Caco-2 (cell line): ENCODE results near the gene CLRN3. TPM values are rescaled to one million over a fixed set of nuclear protein-coding genes. Genes with fewer than 3 reads are reported as not detected.

Experiments
- BruUV-seq: library from RNA; stranded (reverse); fragments of 400-500 nt; replicated peaks from 2 replicates; lab custom pipeline; 2021; lab: Mats Ljungman, UMichigan
- CTCF ChIA-PET: fragments of 300-600 bp; sonication (Branson Sonifier 250); formaldehyde crosslinking; loops from one replicate; lab custom pipeline; 2022; ENCODE audit warnings: antibody characterized with exemption; lab: Charles Lee
- POLR2A ChIA-PET: fragments of 300-600 bp; sonication (Branson Sonifier 250); formaldehyde crosslinking; loops from one replicate; lab custom pipeline; 2022; ENCODE audit warnings: antibody characterized with exemption; lab: Charles Lee
- DNase-seq, 2 experiments: peaks; one replicate each; pipeline versions ENCODE4 v3.0.0 to v3.0.0-alpha.2; 2020 to 2022
- H3K27me3 ChIP-seq: replicated peaks from 2 replicates; pipeline ENCODE4 v1.6.0; 2011; ENCODE audit warnings: low read length; ENCODE audit not compliant: control insufficient read depth, insufficient read depth
- H3K36me3 ChIP-seq: 2 replicates; pipeline ENCODE4 v1.5.1; 2011; ENCODE audit warnings: low read length; ENCODE audit not compliant: control insufficient read depth, insufficient read depth
- H3K4me1 ChIP-seq: fragments of 250-450 bp; sonication (Bioruptor Pico); 2 replicates; pipeline ENCODE4 v1.5.1; 2020; ENCODE audit warnings: mild to moderate bottlenecking
- H3K4me3 ChIP-seq: 2 replicates; pipeline ENCODE4 v1.5.1; 2011; ENCODE audit warnings: low read depth, mild to moderate bottlenecking, control low read depth, low read length
- H3K9me3 ChIP-seq: fragments of 250-450 bp; sonication (Bioruptor Pico); 2 replicates; pipeline ENCODE4 v1.5.1; 2020; ENCODE audit warnings: mild to moderate bottlenecking, moderate library complexity
- H3K27ac Mint-ChIP-seq: one replicate; pipeline ENCODE4 v1.8.0; 2022; ENCODE audit warnings: mixed read lengths; ENCODE audit not compliant: unreplicated experiment
- H3K27me3 Mint-ChIP-seq: one replicate; pipeline ENCODE4 v1.8.0; 2022; ENCODE audit warnings: mixed read lengths; ENCODE audit not compliant: insufficient read depth, unreplicated experiment
- H3K36me3 Mint-ChIP-seq: one replicate; pipeline ENCODE4 v1.8.0; 2022; ENCODE audit warnings: mild to moderate bottlenecking, mixed read lengths; ENCODE audit not compliant: insufficient read depth, unreplicated experiment
- H3K4me1 Mint-ChIP-seq: one replicate; pipeline ENCODE4 v1.8.0; 2022; ENCODE audit warnings: low read depth, mixed read lengths; ENCODE audit not compliant: unreplicated experiment
- H3K4me3 Mint-ChIP-seq: one replicate; pipeline ENCODE4 v1.8.0; 2022; ENCODE audit warnings: mild to moderate bottlenecking, moderate library complexity, mixed read lengths; ENCODE audit not compliant: unreplicated experiment
- H3K9me3 Mint-ChIP-seq: one replicate; pipeline ENCODE4 v1.8.0; 2022; ENCODE audit warnings: mixed read lengths; ENCODE audit not compliant: unreplicated experiment
- intact Hi-C: fragments of 100-400 bp; cut with micrococcal nuclease; formaldehyde crosslinking; loops from one replicate; pipeline ENCODE4 v1.10.0; 2022; ENCODE audit not compliant: unreplicated experiment
- total RNA-seq: library from RNA; stranded (reverse); gene quantifications from 2 replicates; pipeline ENCODE4 v1.2.3, GENCODE V29; 2022
- TF ChIP-seq, protein P1 (sequence below), 2 experiments: fragments of 200-600 bp in 1 of 2; IDR thresholded peaks; 1 replicate in 1 of 2; 2 replicates in 1 of 2; pipeline versions ENCODE4 v1.5.1 to v1.8.0; 2011 to 2022; ENCODE audit warnings: antibody characterized with exemption in 1 of 2, control low read depth in 1 of 2, inconsistent platforms in 1 of 2, low read depth in 1 of 2, low read length in 1 of 2, mild to moderate bottlenecking in 1 of 2, moderate library complexity in 1 of 2; ENCODE audit not compliant: insufficient read depth in 1 of 2, severe bottlenecking in 1 of 2, unreplicated experiment in 1 of 2

The CLRN3 gene
- total RNA-seq, 1 experiment from 2014 or later: 1.1 TPM

DNA sequence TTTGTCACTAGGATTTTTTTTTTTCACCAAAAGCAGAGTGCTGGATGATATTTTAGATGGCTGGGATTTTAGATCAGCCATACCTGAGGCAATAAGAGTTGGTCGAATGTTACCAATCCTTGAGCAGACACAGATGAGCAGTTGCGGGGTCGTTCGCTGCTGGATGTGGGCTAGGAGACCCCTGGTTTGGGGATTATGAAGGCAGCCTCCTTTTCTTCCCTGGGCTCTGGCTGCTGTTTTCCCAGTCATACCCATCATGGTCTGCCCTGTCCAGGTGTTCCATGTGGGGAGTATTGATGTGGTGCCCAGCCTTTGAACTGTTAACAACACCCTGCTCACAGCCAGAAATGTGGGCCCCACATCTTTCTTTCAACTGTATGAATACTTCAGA, 19.1 kb upstream of the CLRN3 start:
- no peaks in the 10 kb centered on the region for H3K9me3 ChIP-seq
- no peak overlapping the region for H3K27ac Mint-ChIP-seq
- H3K36me3 ChIP-seq: no peaks in the 10 kb centered on the region
- intact Hi-C loops: no loop called here
- no TSS peak for BruUV-seq
- no peaks in the 10 kb centered on the region for H3K27me3 Mint-ChIP-seq
- CTCF ChIA-PET: interaction anchor here (0.9 kb wide), 1 partner anchor 157 kb away, joined by 3 read pairs; no protein-coding TSS in a partner anchor
- no peak overlapping the region for H3K4me3 ChIP-seq
- TF ChIP-seq, protein P1, sequence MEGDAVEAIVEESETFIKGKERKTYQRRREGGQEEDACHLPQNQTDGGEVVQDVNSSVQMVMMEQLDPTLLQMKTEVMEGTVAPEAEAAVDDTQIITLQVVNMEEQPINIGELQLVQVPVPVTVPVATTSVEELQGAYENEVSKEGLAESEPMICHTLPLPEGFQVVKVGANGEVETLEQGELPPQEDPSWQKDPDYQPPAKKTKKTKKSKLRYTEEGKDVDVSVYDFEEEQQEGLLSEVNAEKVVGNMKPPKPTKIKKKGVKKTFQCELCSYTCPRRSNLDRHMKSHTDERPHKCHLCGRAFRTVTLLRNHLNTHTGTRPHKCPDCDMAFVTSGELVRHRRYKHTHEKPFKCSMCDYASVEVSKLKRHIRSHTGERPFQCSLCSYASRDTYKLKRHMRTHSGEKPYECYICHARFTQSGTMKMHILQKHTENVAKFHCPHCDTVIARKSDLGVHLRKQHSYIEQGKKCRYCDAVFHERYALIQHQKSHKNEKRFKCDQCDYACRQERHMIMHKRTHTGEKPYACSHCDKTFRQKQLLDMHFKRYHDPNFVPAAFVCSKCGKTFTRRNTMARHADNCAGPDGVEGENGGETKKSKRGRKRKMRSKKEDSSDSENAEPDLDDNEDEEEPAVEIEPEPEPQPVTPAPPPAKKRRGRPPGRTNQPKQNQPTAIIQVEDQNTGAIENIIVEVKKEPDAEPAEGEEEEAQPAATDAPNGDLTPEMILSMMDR (IDR thresholded peaks at IDR 0.05; ENCODE audit: insufficient read depth in 1 of 2, low read depth in 1 of 2, low read length in 1 of 2, severe bottlenecking in 1 of 2, unreplicated experiment in 1 of 2): no peak
- DNase-seq: no peak
- H3K4me3 Mint-ChIP-seq: no peak overlapping the region
- H3K36me3 Mint-ChIP-seq: peaks cover 5% of the 10 kb centered on the region
- H3K27me3 ChIP-seq: no peaks in the 10 kb centered on the region
- peaks cover 20% of the 10 kb centered on the region for H3K4me1 ChIP-seq
- no peaks in the 10 kb centered on the region for H3K9me3 Mint-ChIP-seq
- H3K4me1 Mint-ChIP-seq: peaks cover 9% of the 10 kb centered on the region
- POLR2A ChIA-PET: no interaction called here

DNA sequence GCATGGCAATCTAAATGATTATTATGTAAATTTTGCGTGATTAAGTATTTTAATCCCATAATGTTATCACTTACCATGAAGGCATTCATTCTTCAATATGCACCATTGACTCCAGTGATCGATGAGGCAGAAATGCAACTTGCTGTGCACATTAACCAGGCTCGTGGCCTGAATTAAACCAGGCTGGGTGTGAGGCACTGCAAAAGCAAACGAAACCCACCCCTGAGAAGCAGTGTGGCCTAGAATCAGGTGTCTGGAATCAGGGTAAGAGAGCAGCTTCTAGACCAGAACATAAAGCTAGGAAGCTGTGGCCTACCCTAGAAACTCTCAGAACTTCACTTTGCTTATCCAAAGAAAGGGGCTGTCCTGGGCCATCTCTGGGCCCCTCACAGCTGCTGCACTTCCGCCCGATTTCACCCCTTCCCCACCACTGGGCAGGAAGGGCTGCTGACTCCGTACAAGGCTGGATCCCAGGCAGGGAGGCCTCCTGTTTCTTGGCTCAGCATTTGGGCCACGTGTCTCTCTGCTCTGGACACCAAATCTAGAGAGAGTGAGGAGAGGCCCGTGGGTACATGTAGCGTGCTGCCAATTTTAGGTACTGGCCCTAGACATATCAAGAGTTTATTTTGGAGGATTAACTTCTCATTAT, 18.6 kb upstream of the CLRN3 start:
- TF ChIP-seq, protein P1 (IDR thresholded peaks at IDR 0.05; ENCODE audit: insufficient read depth in 1 of 2, low read depth in 1 of 2, low read length in 1 of 2, severe bottlenecking in 1 of 2, unreplicated experiment in 1 of 2): no peak
- H3K27ac Mint-ChIP-seq: no peak overlapping the region
- H3K27me3 ChIP-seq: no peaks in the 10 kb centered on the region
- peaks cover 23% of the 10 kb centered on the region for H3K4me1 ChIP-seq
- H3K9me3 ChIP-seq: no peaks in the 10 kb centered on the region
- H3K4me3 Mint-ChIP-seq: no peak overlapping the region
- H3K9me3 Mint-ChIP-seq: no peaks in the 10 kb centered on the region
- H3K4me3 ChIP-seq: no peak overlapping the region
- no TSS peak for BruUV-seq
- no peaks in the 10 kb centered on the region for H3K36me3 ChIP-seq
- CTCF ChIA-PET: no interaction called here
- POLR2A ChIA-PET: no interaction called here
- H3K27me3 Mint-ChIP-seq: no peaks in the 10 kb centered on the region
- H3K4me1 Mint-ChIP-seq: peaks cover 9% of the 10 kb centered on the region
- peaks cover 5% of the 10 kb centered on the region for H3K36me3 Mint-ChIP-seq
- DNase-seq: no peak
- intact Hi-C loops: no loop called here

DNA sequence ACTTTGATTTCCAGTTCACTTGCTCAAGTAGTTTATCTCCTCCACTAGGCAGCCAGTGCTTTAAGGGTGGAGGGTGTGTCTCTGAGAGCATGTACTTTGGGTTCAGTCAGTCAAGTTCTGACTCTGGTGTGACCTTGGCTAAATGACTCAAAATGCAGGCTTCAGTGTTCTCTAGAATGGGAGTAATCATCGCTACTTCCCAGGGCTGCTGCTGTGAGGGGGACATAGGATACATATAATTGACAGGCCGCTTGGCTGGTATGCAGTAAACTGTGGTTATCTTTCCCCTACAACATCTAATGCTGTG, 17.7 kb upstream of the CLRN3 start:
- H3K27me3 Mint-ChIP-seq: peaks cover 3% of the 10 kb centered on the region

More for the DNA sequence above, 17.7 kb upstream of the CLRN3 start:
- Histone ChIP-seq H3K36me3 (no peaks in the 10 kb centered on the region), H3K9me3 (no peaks in the 10 kb centered on the region), H3K4me3 (no peak overlapping the region), H3K27me3 (no peaks in the 10 kb centered on the region), H3K4me1 (peaks cover 23% of the 10 kb centered on the region)
- Mint-ChIP-seq H3K9me3 (no peaks in the 10 kb centered on the region), H3K27ac (no peak overlapping the region), H3K4me1 (peaks cover 9% of the 10 kb centered on the region), H3K36me3 (peaks cover 5% of the 10 kb centered on the region), H3K4me3 (no peak overlapping the region)
- intact Hi-C loops: no loop called here
- no TSS peak for BruUV-seq
- ChIA-PET CTCF (no interaction called here), POLR2A (no interaction called here)
- TF ChIP-seq, protein P1 (IDR thresholded peaks at IDR 0.05; ENCODE audit: insufficient read depth in 1 of 2, low read depth in 1 of 2, low read length in 1 of 2, severe bottlenecking in 1 of 2, unreplicated experiment in 1 of 2): no peak
- DNase-seq: no peak
